ENCODE measurements around the gene EIF5.

EIF5 gene

GRCh38 chr14:103343164-103343879 is 9.3 kb downstream of the EIF5 start:
- DNase-seq (ENCODE audit: extremely low read depth, low read depth): no peak
- H3K4me3 ChIP-seq (replicated peaks; ENCODE audit: low read depth, low read length): no peak overlapping the region
- no peak for TF ChIP-seq CTCF (IDR thresholded peaks at IDR 0.05; ENCODE audit: low read depth, low read length, missing control alignments)

- H3K4me3 ChIP-seq (replicated peaks; ENCODE audit: low read depth, low read length): no peak overlapping the region
- TF ChIP-seq CTCF (IDR thresholded peaks at IDR 0.05; ENCODE audit: low read depth, low read length, missing control alignments): no peak
- no peak for DNase-seq (ENCODE audit: extremely low read depth, low read depth)
Observed at GRCh38 chr14:103343905-103344797, 10.1 kb downstream of the EIF5 start.

GRCh38 chr14:103346286-103346685 is 12.2 kb downstream of the EIF5 start:
- no peak for DNase-seq (ENCODE audit: extremely low read depth, low read depth)
- no peak for TF ChIP-seq CTCF (IDR thresholded peaks at IDR 0.05; ENCODE audit: low read depth, low read length, missing control alignments)
- H3K4me3 ChIP-seq (replicated peaks; ENCODE audit: low read depth, low read length): no peak overlapping the region

- DNase-seq (ENCODE audit: extremely low read depth, low read depth): no peak
- no peak for TF ChIP-seq CTCF (IDR thresholded peaks at IDR 0.05; ENCODE audit: low read depth, low read length, missing control alignments)
- H3K4me3 ChIP-seq (replicated peaks; ENCODE audit: low read depth, low read length): no peak overlapping the region
Observed at GRCh38 chr14:103347091-103347815, 13.2 kb downstream of the EIF5 start.

- no peak for TF ChIP-seq CTCF (IDR thresholded peaks at IDR 0.05; ENCODE audit: low read depth, low read length, missing control alignments)
- DNase-seq (ENCODE audit: extremely low read depth, low read depth): no peak
- no peak overlapping the region for H3K4me3 ChIP-seq (replicated peaks; ENCODE audit: low read depth, low read length)
Observed at GRCh38 chr14:103348154-103348553, 14.1 kb downstream of the EIF5 start.

GRCh38 chr14:103349982-103350381 is 15.9 kb downstream of the EIF5 start:
- no peak for DNase-seq (ENCODE audit: extremely low read depth, low read depth)
- no peak overlapping the region for H3K4me3 ChIP-seq (replicated peaks; ENCODE audit: low read depth, low read length)
- no peak for TF ChIP-seq CTCF (IDR thresholded peaks at IDR 0.05; ENCODE audit: low read depth, low read length, missing control alignments)
